Lung (tissue), 12 donors: ENCODE measurements around the gene RPRM. TPM values are rescaled to one million over a fixed set of nuclear protein-coding genes. Genes with fewer than 3 reads are reported as not detected.
"Not testable (repeated sequence)": the region's sequence is repeated elsewhere in the genome, so short reads cannot be mapped to it uniquely, and the experiment has no call there.

ENCODE experiments used
- ATAC-seq: fragments of 200-7000 bp; cut with Tn5 transposase; one replicate; pipeline ENCODE4 v1.9.1; 2020; ENCODE audit warnings: moderate number of reproducible peaks; ENCODE audit not compliant: insufficient read depth, low FRiP score
- DNase-seq, 3 donors: peaks; one replicate each; pipeline ENCODE4 v3.0.0-alpha.2; 2013 to 2017
- H3K27ac ChIP-seq, 2 donors: one replicate each; pipeline ENCODE4 v1.5.1; 2013; ENCODE audit warnings: mild to moderate bottlenecking in 2 of 2, moderate library complexity in 2 of 2, control low read depth in 1 of 2, inconsistent platforms in 1 of 2, low read depth in 1 of 2, low read length in 1 of 2
- H3K27me3 ChIP-seq, 3 donors: one replicate each; pipeline ENCODE4 v1.5.1; 2013; ENCODE audit warnings: low read length in 2 of 3; ENCODE audit not compliant: control insufficient read depth in 3 of 3, insufficient read depth in 3 of 3
- H3K36me3 ChIP-seq, 4 donors: one replicate each; pipeline ENCODE4 v1.5.1; 2013; ENCODE audit warnings: low read length in 4 of 4, mild to moderate bottlenecking in 1 of 4, moderate library complexity in 1 of 4; ENCODE audit not compliant: control insufficient read depth in 4 of 4, insufficient read depth in 4 of 4
- H3K4me1 ChIP-seq, 5 donors: one replicate each; pipeline ENCODE4 v1.5.1; 2013; ENCODE audit warnings: low read length in 5 of 5, mild to moderate bottlenecking in 2 of 5, moderate library complexity in 1 of 5; ENCODE audit not compliant: control insufficient read depth in 5 of 5, insufficient read depth in 5 of 5
- H3K4me3 ChIP-seq: one replicate; pipeline ENCODE4 v1.5.1; 2013; ENCODE audit warnings: mild to moderate bottlenecking, control low read depth, moderate library complexity
- H3K9ac ChIP-seq, 2 donors: one replicate each; pipeline ENCODE4 v1.5.1; 2013; ENCODE audit warnings: low read length in 2 of 2, control low read depth in 1 of 2; ENCODE audit not compliant: insufficient read depth in 1 of 2
- H3K9me3 ChIP-seq, 4 donors: one replicate each; pipeline ENCODE4 v1.5.1; 2013; ENCODE audit warnings: low read length in 3 of 4, mild to moderate bottlenecking in 1 of 4, moderate library complexity in 1 of 4; ENCODE audit not compliant: control insufficient read depth in 4 of 4, insufficient read depth in 3 of 4
- WGBS, 2 donors: extraction: QIAGEN DNeasy Blood & Tissue Kit; methylation state at CpG; one replicate each; pipeline ENCODE4 v1.1.7; 2013; 5-methylcytosine and 5-hydroxymethylcytosine counted together
- polyA plus RNA-seq, 2 donors: library from polyadenylated mRNA; stranded (reverse); fragments of 200-250 nt; gene quantifications; one replicate each; pipeline ENCODE4 v1.2.1, GENCODE V29; 2013
- total RNA-seq, 2 donors: library from RNA; depleted of rRNA in 1 of 2; stranded (reverse); fragments of >200 nt in 1 of 2; gene quantifications; one replicate each; pipeline ENCODE4 v1.2.1, GENCODE V29; 2014 to 2021
- TF ChIP-seq, protein P1 (sequence below): IDR thresholded peaks from 2 replicates; pipeline ENCODE4 v1.5.1; 2012; ENCODE audit warnings: mild to moderate bottlenecking; ENCODE audit errors: control extremely low read depth, extremely low read depth
- donor health status: control.
- donor health status: control.
- donor health status: Bipolar disorder and iron deficiency.
- donor health status: healthy.
- donor health status: DM: yes; HTN: yes; CAD: no.

Gene RPRM
- total and polyA plus RNA-seq, 4 donors: 0.50 to 1.9 (median 1.1) TPM

DNA sequence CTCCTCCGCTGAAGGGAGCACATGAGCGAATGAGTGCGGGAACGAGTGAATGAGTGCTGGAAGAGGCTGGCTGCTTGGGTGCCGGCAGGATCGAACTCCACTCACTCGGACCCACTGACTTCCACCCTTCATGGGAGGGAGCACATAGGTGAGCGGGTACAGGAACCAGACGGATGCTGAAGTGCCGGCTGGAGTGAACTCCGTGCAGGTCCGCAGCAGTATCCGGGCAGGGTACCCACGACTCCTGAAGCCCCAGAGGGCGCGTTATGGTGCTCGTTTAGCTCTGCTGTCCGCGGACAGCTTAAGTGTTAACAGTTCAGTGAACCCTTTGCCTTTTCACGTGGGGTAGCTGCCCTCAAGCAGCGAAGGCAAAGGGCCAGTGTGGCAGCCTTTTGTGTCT lies 23.2 kb downstream of the RPRM start:
- ATAC-seq: no peak
- Histone ChIP-seq H3K27ac (no peak overlapping the region), H3K4me1 (no peaks in the 10 kb centered on the region), H3K27me3 (no peaks in the 10 kb centered on the region), H3K4me3 (no peak overlapping the region), H3K9me3 (no peaks in the 10 kb centered on the region), H3K36me3 (no peaks in the 10 kb centered on the region), H3K9ac (no peak overlapping the region)
- TF ChIP-seq, protein P1, sequence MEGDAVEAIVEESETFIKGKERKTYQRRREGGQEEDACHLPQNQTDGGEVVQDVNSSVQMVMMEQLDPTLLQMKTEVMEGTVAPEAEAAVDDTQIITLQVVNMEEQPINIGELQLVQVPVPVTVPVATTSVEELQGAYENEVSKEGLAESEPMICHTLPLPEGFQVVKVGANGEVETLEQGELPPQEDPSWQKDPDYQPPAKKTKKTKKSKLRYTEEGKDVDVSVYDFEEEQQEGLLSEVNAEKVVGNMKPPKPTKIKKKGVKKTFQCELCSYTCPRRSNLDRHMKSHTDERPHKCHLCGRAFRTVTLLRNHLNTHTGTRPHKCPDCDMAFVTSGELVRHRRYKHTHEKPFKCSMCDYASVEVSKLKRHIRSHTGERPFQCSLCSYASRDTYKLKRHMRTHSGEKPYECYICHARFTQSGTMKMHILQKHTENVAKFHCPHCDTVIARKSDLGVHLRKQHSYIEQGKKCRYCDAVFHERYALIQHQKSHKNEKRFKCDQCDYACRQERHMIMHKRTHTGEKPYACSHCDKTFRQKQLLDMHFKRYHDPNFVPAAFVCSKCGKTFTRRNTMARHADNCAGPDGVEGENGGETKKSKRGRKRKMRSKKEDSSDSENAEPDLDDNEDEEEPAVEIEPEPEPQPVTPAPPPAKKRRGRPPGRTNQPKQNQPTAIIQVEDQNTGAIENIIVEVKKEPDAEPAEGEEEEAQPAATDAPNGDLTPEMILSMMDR: no peak
- WGBS, 2 donors: 87 to 89% methylated on average over 21 of the region's 21 CpGs
- DNase-seq: no peak

DNA sequence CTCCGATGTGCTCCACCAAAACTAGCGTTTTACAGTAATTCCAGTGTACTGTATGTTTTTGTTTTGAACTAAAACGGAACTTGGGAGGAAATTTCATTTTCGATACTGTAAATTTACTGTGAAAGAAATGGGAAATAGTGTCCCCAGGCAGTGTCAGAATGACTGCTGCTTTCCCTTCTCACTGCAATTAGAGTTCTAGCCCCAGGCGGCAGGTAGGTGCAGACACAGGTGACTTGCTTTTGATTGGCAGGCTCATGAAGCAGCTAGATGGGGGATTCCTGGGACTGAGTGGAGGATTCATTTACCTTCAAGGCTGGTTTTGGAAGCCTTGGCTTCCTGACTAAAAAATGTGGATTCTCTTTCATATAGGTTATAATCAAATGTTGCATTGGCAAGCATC lies 27.0 kb downstream of the RPRM start:
- no peak overlapping the region for H3K9ac ChIP-seq
- H3K36me3 ChIP-seq: no peaks in the 10 kb centered on the region
- no peaks in the 10 kb centered on the region for H3K4me1 ChIP-seq
- H3K27me3 ChIP-seq: no peaks in the 10 kb centered on the region
- H3K4me3 ChIP-seq: no peak overlapping the region
- ATAC-seq: no peak
- TF ChIP-seq, protein P1: no peak
- no peak overlapping the region for H3K27ac ChIP-seq
- no peak for DNase-seq
- H3K9me3 ChIP-seq: peaks cover 0 to 2% (median 0%) of the 10 kb centered on the region in 4 donors
- 86 to 91% methylated on average over 5 of the region's 5 CpGs for whole genome bisulfite sequencing, 2 donors

DNA sequence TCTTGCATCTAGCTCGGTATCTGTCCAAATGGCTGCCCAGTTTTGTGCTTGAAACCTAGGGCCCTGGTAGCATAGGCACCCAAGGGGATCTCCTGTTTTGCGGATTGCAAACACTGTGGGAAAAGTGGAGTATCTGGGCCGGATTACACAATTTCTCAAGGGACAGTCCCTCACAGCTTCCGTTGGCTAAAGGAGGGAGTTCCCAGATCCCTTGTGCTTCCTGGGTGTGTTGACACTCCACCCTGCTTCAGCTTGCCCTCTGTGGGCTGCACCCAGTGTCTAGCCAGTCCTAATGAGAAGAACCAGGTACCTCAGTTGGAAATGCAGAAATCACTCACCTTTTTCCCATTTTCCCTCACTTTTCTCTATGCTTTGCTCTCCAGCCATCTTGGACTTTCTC lies 35.5 kb downstream of the RPRM start:
- Histone ChIP-seq H3K9ac (no peak overlapping the region), H3K27me3 (no peaks in the 10 kb centered on the region), H3K36me3 (no peaks in the 10 kb centered on the region), H3K4me1 (no peaks in the 10 kb centered on the region), H3K27ac (no peak overlapping the region), H3K9me3 (peaks cover 0 to 4% (median 0%) of the 10 kb centered on the region in 4 donors), H3K4me3 (no peak overlapping the region)
- no peak for DNase-seq
- ATAC-seq: no peak
- 64 to 68% methylated on average over 4 of the region's 4 CpGs for WGBS, 2 donors
- TF ChIP-seq, protein P1: no peak

DNA sequence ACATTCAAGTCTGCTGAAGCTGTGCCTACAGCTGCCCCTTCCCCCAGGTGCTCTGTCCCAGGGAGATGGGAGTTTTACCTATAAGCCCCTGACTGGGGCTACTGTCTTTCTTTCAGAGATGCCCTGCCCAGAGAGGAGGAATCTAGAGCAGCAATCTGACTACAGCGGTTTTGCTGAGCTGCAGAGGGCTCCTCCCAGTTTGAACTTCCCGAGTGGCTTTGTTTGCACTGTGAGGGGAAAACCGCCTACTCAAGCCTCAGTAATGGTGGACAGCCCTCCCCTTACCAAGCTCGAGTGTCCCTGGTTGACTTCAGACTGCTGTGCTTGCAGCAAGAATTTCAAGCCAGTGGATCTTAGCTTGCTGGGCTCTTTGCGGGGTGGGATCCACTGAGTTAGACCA lies 35.9 kb downstream of the RPRM start:
- H3K4me3 ChIP-seq, H3K9ac ChIP-seq, H3K27me3 ChIP-seq, H3K27ac ChIP-seq, H3K36me3 ChIP-seq, H3K9me3 ChIP-seq, DNase-seq, ATAC-seq, H3K4me1 ChIP-seq: not testable (repeated sequence)
- 64 to 77% methylated on average over 5 of the region's 5 CpGs for WGBS, 2 donors

DNA sequence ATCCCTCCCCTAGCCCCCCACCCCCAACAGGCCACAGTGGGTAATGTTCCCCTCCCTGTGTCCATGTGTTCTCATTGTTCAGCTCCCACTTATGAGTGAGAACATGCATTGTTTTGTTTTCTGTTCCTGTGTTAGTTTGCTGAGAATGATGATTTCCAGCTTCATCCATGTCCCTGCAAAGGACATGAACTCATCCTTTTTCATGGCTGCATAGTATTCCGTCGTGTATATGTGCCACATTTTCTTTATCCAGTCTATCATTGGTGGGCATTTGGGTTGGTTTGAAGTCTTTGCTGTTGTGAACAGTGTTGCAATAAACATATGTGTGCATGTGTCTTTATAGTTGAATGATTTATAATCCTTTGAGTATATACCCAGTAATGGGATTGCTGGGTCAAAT lies 38.5 kb downstream of the RPRM start:
- 92 to 93% methylated on average over 2 of the region's 2 CpGs for WGBS, 2 donors
- not testable (repeated sequence) for H3K36me3 ChIP-seq, H3K27ac ChIP-seq, H3K4me3 ChIP-seq, DNase-seq, H3K27me3 ChIP-seq, H3K4me1 ChIP-seq, ATAC-seq, H3K9me3 ChIP-seq, H3K9ac ChIP-seq
